ENCODE data around the gene NCKAP5L. TPM values are rescaled to one million over a fixed set of nuclear protein-coding genes. Genes with fewer than 3 reads are reported as not detected.

Gene NCKAP5L
- total RNA-seq, 1 donor from 2014 or later, result 29.0 TPM

- DNase-seq (peak; percentile 87), ATAC-seq (ENCODE audit: poor library complexity) (peak; percentile 79)
- intact Hi-C loops (cut with DNase I), result no loop called here
Observed at GRCh38 chr12:49808686-49809380, 19.4 kb downstream of the NCKAP5L start.

- intact Hi-C loops (cut with DNase I), result no loop called here
- ATAC-seq (ENCODE audit: poor library complexity) (no peak), DNase-seq (no peak)
Observed at GRCh38 chr12:49807991-49808580, 20.1 kb downstream of the NCKAP5L start.

DNA sequence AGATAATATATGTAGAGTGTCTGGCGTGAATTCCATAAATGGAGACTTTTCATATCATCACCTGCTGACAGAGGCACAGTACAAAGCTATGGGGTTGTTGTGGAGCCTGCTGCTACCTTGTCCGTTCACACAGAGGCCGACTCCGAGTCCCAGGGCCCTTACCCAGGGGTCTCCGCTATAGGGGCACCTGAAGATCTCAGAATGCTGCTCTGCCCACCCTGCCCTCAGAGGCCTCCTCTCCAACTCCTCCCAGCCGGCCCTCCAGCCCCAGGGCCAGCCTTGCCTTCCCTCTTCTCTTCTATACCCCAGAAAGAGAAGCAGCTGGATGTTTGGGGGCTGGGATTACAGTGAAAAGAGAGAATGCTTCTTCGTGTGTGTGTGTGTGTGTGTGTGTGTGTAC is 21.3 kb downstream of the NCKAP5L start:
- ATAC-seq (ENCODE audit: poor library complexity) (no peak), DNase-seq (no peak)
- intact Hi-C loops (cut with DNase I), result no loop called here

GRCh38 chr12:49806321-49806813 is 21.8 kb downstream of the NCKAP5L start:
- intact Hi-C loops (cut with DNase I), result no loop called here
- ATAC-seq (ENCODE audit: poor library complexity) (no peak), DNase-seq (peak; percentile 48)

GRCh38 chr12:49805409-49805808 is 22.8 kb downstream of the NCKAP5L start:
- ATAC-seq (ENCODE audit: poor library complexity) (no peak), DNase-seq (peak; percentile 13)
- intact Hi-C loops (cut with DNase I), result no loop called here

DNA sequence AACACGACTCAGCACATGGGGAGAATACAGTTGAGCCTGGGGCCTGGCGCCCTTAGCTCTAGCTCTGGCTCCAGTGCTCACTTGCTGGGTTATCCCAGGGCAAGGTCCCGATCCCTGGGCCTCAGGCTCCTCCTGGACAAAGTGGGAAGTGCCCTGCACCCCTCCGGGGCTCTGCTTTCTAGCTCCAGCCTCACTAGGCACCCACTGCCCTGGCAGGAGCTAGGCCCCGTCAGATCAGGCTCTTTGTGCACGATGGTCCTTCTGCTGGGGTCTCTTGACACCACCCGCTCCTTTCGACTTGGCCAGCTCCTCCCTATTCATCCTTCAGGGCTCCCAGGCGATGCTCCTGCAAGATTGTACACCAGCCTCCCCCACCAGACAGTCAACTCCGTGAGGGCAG is 23.4 kb downstream of the NCKAP5L start:
- DNase-seq (peak; percentile 30), ATAC-seq (ENCODE audit: poor library complexity) (no peak)
- intact Hi-C loops (cut with DNase I), result no loop called here

- ATAC-seq (ENCODE audit: poor library complexity), result no peak
- peak; percentile 32 for DNase-seq
- intact Hi-C loops (cut with DNase I), result no loop called here
Observed at GRCh38 chr12:49803693-49804450, 24.3 kb downstream of the NCKAP5L start.

- ATAC-seq (ENCODE audit: poor library complexity) (peak; percentile 64), DNase-seq (peak; percentile 60)
- intact Hi-C loops (cut with DNase I), result no loop called here
Observed at GRCh38 chr12:49801141-49802063, 26.8 kb downstream of the NCKAP5L start.

DNA sequence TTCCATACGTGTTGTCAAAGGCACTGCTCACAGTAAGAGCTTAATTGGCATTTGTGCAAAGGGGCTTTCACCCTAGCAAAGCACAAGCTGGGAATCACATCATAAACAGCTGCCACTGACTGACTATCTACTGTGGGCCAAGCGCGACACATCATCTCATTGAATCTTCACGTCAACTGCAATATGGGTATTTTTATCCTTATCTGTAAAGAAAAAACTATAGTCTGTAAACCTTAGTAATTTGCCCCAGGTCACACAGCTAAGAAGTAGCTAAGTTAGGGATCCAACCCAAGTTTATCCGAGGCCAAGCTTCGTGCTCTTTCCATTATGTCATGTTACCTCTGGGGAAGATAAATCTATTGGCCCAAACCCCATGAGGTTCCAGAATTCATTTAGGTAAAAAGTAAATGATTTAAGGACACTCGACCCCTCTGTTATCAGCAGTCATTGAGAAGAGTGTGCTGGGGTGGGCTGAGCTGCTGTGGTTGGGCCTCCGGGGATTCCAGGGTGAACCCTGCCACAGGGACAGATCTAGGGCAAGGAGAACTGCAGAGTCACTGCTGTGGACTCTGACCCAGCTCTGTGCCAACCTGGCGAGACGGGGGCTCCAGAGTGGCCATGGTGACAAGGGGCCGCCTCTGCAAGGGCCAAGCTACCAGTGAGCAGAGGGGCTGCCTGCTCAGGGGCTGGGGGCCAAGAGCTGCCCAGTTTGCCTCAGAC is 27.6 kb downstream of the NCKAP5L start:
- ATAC-seq (ENCODE audit: poor library complexity), result peak; percentile 61
- intact Hi-C loops (cut with DNase I), result no loop called here
- DNase-seq, result peak; percentile 49

DNA sequence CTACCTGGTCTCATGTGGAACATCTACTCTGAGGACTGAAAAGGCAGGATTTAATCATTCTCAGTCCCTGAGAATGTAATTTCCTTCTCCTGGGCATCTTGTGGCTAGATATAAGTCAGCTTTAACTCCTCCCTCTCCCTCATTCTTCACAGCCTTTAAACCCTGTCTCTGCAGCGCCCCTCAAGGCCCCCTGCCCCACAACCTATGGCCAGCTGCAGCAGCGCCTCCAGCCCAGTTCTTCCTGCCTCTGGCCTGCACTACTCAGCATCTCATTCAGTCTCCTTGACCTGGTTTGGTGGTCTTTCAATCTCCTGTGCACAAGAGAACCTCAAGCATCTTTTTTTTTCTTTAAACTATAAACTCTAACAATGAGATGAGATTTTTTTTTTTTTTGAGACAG is 29.3 kb downstream of the NCKAP5L start:
- ATAC-seq (ENCODE audit: poor library complexity), result no peak
- no peak for DNase-seq
- intact Hi-C loops (cut with DNase I), result no loop called here

GRCh38 chr12:49798248-49798647 is 30.0 kb downstream of the NCKAP5L start:
- intact Hi-C loops (cut with DNase I), result no loop called here
- no peak for DNase-seq
- ATAC-seq (ENCODE audit: poor library complexity), result no peak

GRCh38 chr12:49797449-49797776 is 30.8 kb downstream of the NCKAP5L start:
- ATAC-seq (ENCODE audit: poor library complexity), result no peak
- DNase-seq, result no peak
- intact Hi-C loops (cut with DNase I), result no loop called here

GRCh38 chr12:49796606-49797448 is 31.4 kb downstream of the NCKAP5L start:
- ATAC-seq (ENCODE audit: poor library complexity), result no peak
- DNase-seq, result no peak
- intact Hi-C loops (cut with DNase I), result no loop called here

DNA sequence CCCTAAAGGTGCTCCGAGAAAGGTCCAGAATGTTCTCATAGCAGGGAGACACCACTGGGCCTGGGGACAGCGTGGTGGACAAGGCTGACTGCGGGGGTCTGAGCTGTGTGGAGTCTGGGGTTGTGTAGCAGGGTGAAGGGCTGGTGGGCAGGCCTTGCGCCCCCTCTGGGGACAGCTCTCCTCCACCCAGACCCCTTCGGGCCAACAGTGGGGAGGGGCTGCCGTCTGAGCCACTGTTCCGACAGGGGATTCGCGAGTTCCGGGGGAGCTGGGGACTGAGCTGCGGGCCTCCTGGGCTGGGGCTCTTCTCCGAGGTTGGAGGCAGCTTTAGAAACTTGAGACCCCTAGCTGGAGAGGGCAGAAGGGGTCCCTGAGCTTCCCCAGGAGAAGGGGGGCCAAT is 32.1 kb downstream of the NCKAP5L start:
- intact Hi-C loops (cut with DNase I), result no loop called here
- DNase-seq (no peak), ATAC-seq (ENCODE audit: poor library complexity) (no peak)

DNA sequence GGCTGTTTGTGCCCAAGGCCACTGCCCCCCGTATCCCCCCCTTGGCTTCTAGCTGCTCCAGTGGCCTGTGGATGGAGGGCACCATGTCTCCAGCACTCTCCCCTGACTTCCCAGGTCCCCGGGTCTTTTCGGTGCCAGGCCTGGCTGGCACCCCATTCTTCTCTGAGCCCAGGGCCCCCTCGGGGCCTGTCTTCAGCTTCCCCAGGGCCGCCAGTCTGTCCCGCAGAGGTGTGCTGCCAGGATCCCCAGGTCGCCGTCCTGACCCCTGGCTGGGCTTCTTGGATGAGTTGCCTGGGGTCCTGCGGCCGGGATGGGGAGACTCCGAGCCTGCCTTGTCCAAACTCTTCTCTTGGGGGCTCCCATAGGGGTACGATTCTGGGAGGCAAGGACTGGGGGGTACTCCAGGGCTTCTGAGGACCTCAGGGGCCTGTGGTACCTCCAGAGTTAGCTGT is 32.5 kb downstream of the NCKAP5L start:
- no peak for DNase-seq
- intact Hi-C loops (cut with DNase I), result no loop called here
- no peak for ATAC-seq (ENCODE audit: poor library complexity)

GRCh38 chr12:49794811-49795653 is 33.2 kb downstream of the NCKAP5L start:
- intact Hi-C loops (cut with DNase I), result no loop called here
- ATAC-seq (ENCODE audit: poor library complexity), result no peak
- DNase-seq, result no peak

DNA sequence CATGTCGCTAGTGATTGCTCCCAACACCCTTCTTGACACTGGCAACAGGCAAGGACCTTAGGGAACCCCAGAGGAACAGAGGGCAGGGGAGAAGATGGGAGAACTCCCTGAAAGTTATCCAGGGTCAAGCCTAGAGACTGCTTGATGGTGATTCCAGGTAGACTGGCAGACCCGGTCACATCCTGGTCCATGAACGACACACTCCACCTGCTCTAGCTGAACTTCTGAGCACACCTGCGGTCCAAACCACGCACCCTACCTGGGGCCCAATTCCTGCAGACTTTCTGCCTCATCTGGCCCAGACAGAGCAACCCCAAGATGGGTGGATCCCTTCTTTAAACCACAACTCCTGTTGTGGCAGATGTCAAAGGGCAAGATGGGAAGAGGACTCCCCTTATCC is 34.2 kb downstream of the NCKAP5L start:
- intact Hi-C loops (cut with DNase I), result no loop called here

More for the DNA sequence above, 34.2 kb downstream of the NCKAP5L start:
- ATAC-seq (ENCODE audit: poor library complexity) (no peak), DNase-seq (no peak)

All from Right ventricle myocardium superior (tissue), 1 donor.